ENCODE results near the gene ZNF83.
A peak's percentile ranks its signal among the peaks of the same experiment; 100 is the strongest.
"Not testable (repeated sequence)": the region's sequence is repeated elsewhere in the genome, so short reads cannot be mapped to it uniquely, and the experiment has no call there.

The ZNF83 gene

GRCh38 chr19:52637718-52638585, at the start of gene ZNF83:
ZNF83 (minus strand) TSS chr19:52638355.
- DNase-seq: peak; percentile 94

GRCh38 chr19:52687684-52688083, 49.5 kb upstream of the ZNF83 start:
- no peak for DNase-seq

GRCh38 chr19:52685811-52686210, 47.7 kb upstream of the ZNF83 start:
- no peak for DNase-seq

GRCh38 chr19:52681216-52681615, 43.1 kb upstream of the ZNF83 start:
- not testable (repeated sequence) for DNase-seq

- DNase-seq: no peak
Measured at GRCh38 chr19:52679598-52679997, 41.4 kb upstream of the ZNF83 start.

- DNase-seq: not testable (repeated sequence)
Measured at GRCh38 chr19:52675239-52675638, 37.1 kb upstream of the ZNF83 start.

GRCh38 chr19:52673014-52673413, 34.9 kb upstream of the ZNF83 start:
- DNase-seq: no peak

- DNase-seq: no peak
Measured at GRCh38 chr19:52670046-52670445, 31.9 kb upstream of the ZNF83 start.

GRCh38 chr19:52669586-52669985, 31.4 kb upstream of the ZNF83 start:
- no peak for DNase-seq

GRCh38 chr19:52667972-52668371, 29.8 kb upstream of the ZNF83 start:
- no peak for DNase-seq

- no peak for DNase-seq
Measured at GRCh38 chr19:52666506-52666905, 28.4 kb upstream of the ZNF83 start.

- no peak for DNase-seq
Measured at GRCh38 chr19:52665529-52665928, 27.4 kb upstream of the ZNF83 start.

GRCh38 chr19:52665027-52665426, 26.9 kb upstream of the ZNF83 start:
- no peak for DNase-seq

GRCh38 chr19:52664461-52664860, 26.3 kb upstream of the ZNF83 start:
- no peak for DNase-seq

GRCh38 chr19:52662631-52663030, 24.5 kb upstream of the ZNF83 start:
- DNase-seq: no peak

- DNase-seq: no peak
Measured at GRCh38 chr19:52660981-52661380, 22.8 kb upstream of the ZNF83 start.

- no peak for DNase-seq
Measured at GRCh38 chr19:52659013-52659412, 20.9 kb upstream of the ZNF83 start.

- no peak for DNase-seq
Measured at GRCh38 chr19:52658595-52658994, 20.4 kb upstream of the ZNF83 start.

- DNase-seq: no peak
Measured at GRCh38 chr19:52653161-52653560, 15.0 kb upstream of the ZNF83 start.

- DNase-seq: no peak
Measured at GRCh38 chr19:52651956-52652355, 13.8 kb upstream of the ZNF83 start.

- DNase-seq: no peak
Measured at GRCh38 chr19:52648336-52649016, 10.3 kb upstream of the ZNF83 start.

- no peak for DNase-seq
Measured at GRCh38 chr19:52646571-52647217, 8.5 kb upstream of the ZNF83 start.

GRCh38 chr19:52640916-52641315, 2.8 kb upstream of the ZNF83 start:
- DNase-seq: no peak

GRCh38 chr19:52639996-52640395, 1.8 kb upstream of the ZNF83 start:
- no peak for DNase-seq

All from activated CD8-positive, alpha-beta memory T cell treated with anti-CD3 and anti-CD28 coated beads for 24 hours (primary cell).